CD14-positive monocyte (primary cell): ENCODE results near the gene CNGA1. TPM values are rescaled to one million over a fixed set of nuclear protein-coding genes. Genes with fewer than 3 reads are reported as not detected.
A peak's percentile ranks its signal among the peaks of the same experiment; 100 is the strongest.

Experiments
- DNase-seq, 3 donors: peaks; one replicate each; pipeline ENCODE4 v3.0.0-alpha.2; 2011 to 2022
- H2AFZ ChIP-seq: 2 replicates; pipeline ENCODE4 v1.6.0; 2012; ENCODE audit warnings: mild to moderate bottlenecking, low read depth, low read length, inconsistent platforms; ENCODE audit not compliant: insufficient read depth, poor library complexity, severe bottlenecking
- H3K27ac ChIP-seq, 2 donors: 1 replicate in 1 of 2; 2 replicates in 1 of 2; pipeline ENCODE4 v1.5.1; 2012 to 2013; ENCODE audit warnings: low read length in 2 of 2, control low read depth in 1 of 2, inconsistent platforms in 1 of 2, low read depth in 1 of 2, mild to moderate bottlenecking in 1 of 2
- H3K27me3 ChIP-seq, 2 donors: one replicate each; pipeline versions ENCODE4 v1.6.0 to v1.6.1; 2011 to 2013; ENCODE audit warnings: low read length in 2 of 2; ENCODE audit not compliant: control insufficient read depth in 2 of 2, insufficient read depth in 2 of 2
- H3K36me3 ChIP-seq, 2 donors: replicated peaks in 1 of 2; 1 replicate in 1 of 2; 2 replicates in 1 of 2; pipeline versions ENCODE4 v1.5.1 to v1.6.1; 2012 to 2013; ENCODE audit warnings: low read length in 2 of 2, control low read depth in 1 of 2, inconsistent platforms in 1 of 2, mild to moderate bottlenecking in 1 of 2; ENCODE audit not compliant: insufficient read depth in 2 of 2, control insufficient read depth in 1 of 2
- H3K4me1 ChIP-seq, 2 donors: 1 replicate in 1 of 2; 2 replicates in 1 of 2; pipeline versions ENCODE4 v1.5.1 to v1.6.1; 2012 to 2013; ENCODE audit warnings: low read length in 2 of 2, control low read depth in 1 of 2, inconsistent platforms in 1 of 2, mild to moderate bottlenecking in 1 of 2, moderate library complexity in 1 of 2; ENCODE audit not compliant: insufficient read depth in 2 of 2, control insufficient read depth in 1 of 2
- H3K4me2 ChIP-seq: replicated peaks from 2 replicates; pipeline ENCODE3; 2012; ENCODE audit warnings: low read length, moderate library complexity, mild to moderate bottlenecking; ENCODE audit not compliant: poor library complexity, severe bottlenecking; ENCODE audit errors: extremely low read depth
- H3K4me3 ChIP-seq, 3 experiments: fragments of 200-600 bp in 1 of 3; sonication (generic) in 1 of 3; replicated peaks in 1 of 3; 1 replicate in 2 of 3; 2 replicates in 1 of 3; pipeline ENCODE4 v1.5.1; 2011 to 2013; ENCODE audit warnings: low read length in 3 of 3, mild to moderate bottlenecking in 3 of 3, control low read depth in 2 of 3, low read depth in 2 of 3, inconsistent platforms in 1 of 3, moderate library complexity in 1 of 3
- H3K79me2 ChIP-seq: 2 replicates; pipeline ENCODE4 v1.6.0; 2012; ENCODE audit warnings: mild to moderate bottlenecking, control low read depth, inconsistent platforms, low read length, moderate library complexity; ENCODE audit not compliant: insufficient read depth
- H3K9ac ChIP-seq: 2 replicates; pipeline ENCODE4 v1.6.0; 2017; ENCODE audit warnings: low read length, mild to moderate bottlenecking; ENCODE audit not compliant: insufficient read depth, poor library complexity, severe bottlenecking
- H3K9me3 ChIP-seq, 2 donors: replicated peaks in 1 of 2; 1 replicate in 1 of 2; 2 replicates in 1 of 2; pipeline versions ENCODE4 v1.5.1 to v1.6.1; 2012 to 2013; ENCODE audit warnings: low read length in 2 of 2, control low read depth in 1 of 2; ENCODE audit not compliant: control insufficient read depth in 1 of 2, insufficient read depth in 1 of 2
- H4K20me1 ChIP-seq: 2 replicates; pipeline ENCODE4 v1.6.0; 2012; ENCODE audit warnings: mild to moderate bottlenecking, low read length, control low read depth, moderate library complexity; ENCODE audit not compliant: insufficient read depth
- H3K27ac Mint-ChIP-seq, 7 donors: one replicate each; pipeline ENCODE4 v1.8.0; 2020; ENCODE audit warnings: mild to moderate bottlenecking in 7 of 7, mixed read lengths in 7 of 7, moderate library complexity in 6 of 7, inconsistent platforms in 2 of 7
- H3K27me3 Mint-ChIP-seq, 3 donors: one replicate each; pipeline ENCODE4 v1.8.0; 2021 to 2022; ENCODE audit warnings: low read depth in 3 of 3, mild to moderate bottlenecking in 3 of 3, mixed read lengths in 3 of 3, moderate library complexity in 3 of 3, inconsistent platforms in 1 of 3
- H3K36me3 Mint-ChIP-seq, 2 donors: one replicate each; pipeline ENCODE4 v1.8.0; 2020; ENCODE audit warnings: mixed read lengths in 2 of 2, inconsistent platforms in 1 of 2, mild to moderate bottlenecking in 1 of 2
- H3K4me1 Mint-ChIP-seq: one replicate; pipeline ENCODE4 v1.8.0; 2020; ENCODE audit warnings: mild to moderate bottlenecking, mixed read lengths
- H3K4me3 Mint-ChIP-seq, 2 donors: one replicate each; pipeline ENCODE4 v1.8.0; 2020; ENCODE audit warnings: mild to moderate bottlenecking in 2 of 2, mixed read lengths in 2 of 2, moderate library complexity in 1 of 2
- H3K9me3 Mint-ChIP-seq, 7 donors: one replicate each; pipeline ENCODE4 v1.8.0; 2020 to 2022; ENCODE audit warnings: mixed read lengths in 7 of 7, mild to moderate bottlenecking in 6 of 7, moderate library complexity in 6 of 7, inconsistent platforms in 2 of 7
- WGBS: methylation state at CpG from one replicate; pipeline ENCODE4 v1.1.5; 2013; ENCODE audit warnings: missing lambda C conversion rate; ENCODE audit not compliant: insufficient coverage; 5-methylcytosine and 5-hydroxymethylcytosine counted together
- intact Hi-C, 2 donors: fragments of 100-400 bp; cut with micrococcal nuclease; formaldehyde crosslinking; loops; one replicate each; pipeline versions ENCODE4 v1.15.0 to v1.15.1; 2023
- polyA plus RNA-seq, 3 donors: library from polyadenylated mRNA; depleted of rRNA in 1 of 3; unstranded in 2 of 3; stranded (reverse) in 1 of 3; fragments of 300-500 nt in 2 of 3; fragments of >200 nt in 1 of 3; fragmentation: Illumina TruSeq in 2 of 3; gene quantifications; 1 replicate in 2 of 3; 2 replicates in 1 of 3; pipeline ENCODE4 v1.2.3, GENCODE V29; 2012 to 2021
- TF ChIP-seq, protein P1 (sequence below): fragments of 200-600 bp; IDR thresholded peaks from one replicate; pipeline ENCODE4 v1.8.0; 2022; ENCODE audit warnings: antibody characterized with exemption, mild to moderate bottlenecking

The CNGA1 gene
- polyA plus RNA-seq, 3 donors = not detected

- no peak for DNase-seq
- H3K36me3 ChIP-seq = no peaks in the 10 kb centered on the region
- Mint-ChIP-seq H3K4me3 (no peak overlapping the region), H3K36me3 (peaks cover 4 to 9% of the 10 kb centered on the region in 2 donors), H3K27ac (peak overlapping the region in 1 of 7 donors; percentile 77), H3K27me3 (peaks cover 22 to 38% (median 27%) of the 10 kb centered on the region in 3 donors), H3K4me1 (peaks cover 25% of the 10 kb centered on the region), H3K9me3 (peaks cover 0 to 2% (median 0%) of the 10 kb centered on the region in 7 donors)
- TF ChIP-seq, protein P1, sequence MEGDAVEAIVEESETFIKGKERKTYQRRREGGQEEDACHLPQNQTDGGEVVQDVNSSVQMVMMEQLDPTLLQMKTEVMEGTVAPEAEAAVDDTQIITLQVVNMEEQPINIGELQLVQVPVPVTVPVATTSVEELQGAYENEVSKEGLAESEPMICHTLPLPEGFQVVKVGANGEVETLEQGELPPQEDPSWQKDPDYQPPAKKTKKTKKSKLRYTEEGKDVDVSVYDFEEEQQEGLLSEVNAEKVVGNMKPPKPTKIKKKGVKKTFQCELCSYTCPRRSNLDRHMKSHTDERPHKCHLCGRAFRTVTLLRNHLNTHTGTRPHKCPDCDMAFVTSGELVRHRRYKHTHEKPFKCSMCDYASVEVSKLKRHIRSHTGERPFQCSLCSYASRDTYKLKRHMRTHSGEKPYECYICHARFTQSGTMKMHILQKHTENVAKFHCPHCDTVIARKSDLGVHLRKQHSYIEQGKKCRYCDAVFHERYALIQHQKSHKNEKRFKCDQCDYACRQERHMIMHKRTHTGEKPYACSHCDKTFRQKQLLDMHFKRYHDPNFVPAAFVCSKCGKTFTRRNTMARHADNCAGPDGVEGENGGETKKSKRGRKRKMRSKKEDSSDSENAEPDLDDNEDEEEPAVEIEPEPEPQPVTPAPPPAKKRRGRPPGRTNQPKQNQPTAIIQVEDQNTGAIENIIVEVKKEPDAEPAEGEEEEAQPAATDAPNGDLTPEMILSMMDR = no peak
- peaks cover 14 to 27% of the 10 kb centered on the region in 2 donors for H3K4me1 ChIP-seq
- H3K4me3 ChIP-seq = no peak overlapping the region
- H3K9me3 ChIP-seq = no peaks in the 10 kb centered on the region
- no peaks in the 10 kb centered on the region for H4K20me1 ChIP-seq
- H3K27ac ChIP-seq = no peak overlapping the region
- H2AFZ ChIP-seq = no peak overlapping the region
- H3K9ac ChIP-seq = no peak overlapping the region
- WGBS = 60% methylated on average over 2 of the region's 4 CpGs
- no peak overlapping the region for H3K4me2 ChIP-seq
- H3K27me3 ChIP-seq = peaks cover 16 to 25% of the 10 kb centered on the region in 2 donors
- intact Hi-C loops = loop anchor here in 1 of 2 donors (10.0 kb wide), 1 partner anchor 117 kb away; no protein-coding TSS in a partner anchor
- no peaks in the 10 kb centered on the region for H3K79me2 ChIP-seq
Measured at GRCh38 chr4:48041535-48042137, 25.2 kb upstream of the CNGA1 start.

GRCh38 chr4:48039561-48039960 is 23.1 kb upstream of the CNGA1 start:
- peaks cover 0 to 2% of the 10 kb centered on the region in 2 donors for H3K36me3 Mint-ChIP-seq
- TF ChIP-seq, protein P1 = no peak
- H3K27ac ChIP-seq = no peak overlapping the region
- H3K4me1 Mint-ChIP-seq = peaks cover 32% of the 10 kb centered on the region
- H3K27me3 ChIP-seq = peaks cover 5 to 10% of the 10 kb centered on the region in 2 donors
- no peak overlapping the region for H3K4me3 Mint-ChIP-seq
- no peak overlapping the region for H3K27ac Mint-ChIP-seq
- no peak overlapping the region for H2AFZ ChIP-seq
- H3K4me1 ChIP-seq = peaks cover 18 to 27% of the 10 kb centered on the region in 2 donors
- H3K9me3 Mint-ChIP-seq = no peaks in the 10 kb centered on the region
- no peak for DNase-seq
- peaks cover 10 to 19% (median 10%) of the 10 kb centered on the region in 3 donors for H3K27me3 Mint-ChIP-seq
- H3K4me3 ChIP-seq = no peak overlapping the region
- H3K36me3 ChIP-seq = no peaks in the 10 kb centered on the region
- no peaks in the 10 kb centered on the region for H4K20me1 ChIP-seq
- no peak overlapping the region for H3K9ac ChIP-seq
- no peaks in the 10 kb centered on the region for H3K79me2 ChIP-seq
- no peaks in the 10 kb centered on the region for H3K9me3 ChIP-seq
- intact Hi-C loops = loop anchor here (5.0 to 10.0 kb wide), 2 partner anchors 48 to 555 kb away; partner anchors contain the start of gene ATP10D (in 1 of the 2)
- H3K4me2 ChIP-seq = no peak overlapping the region
